Fibroblast of skin of left quadriceps (primary cell): Measurements from ENCODE around the gene KLK14.

Experiments used
- DNase-seq, 2 experiments: peaks; one replicate each; pipeline ENCODE4 v3.0.0-alpha.2; 2013; ENCODE audit warnings: low read depth in 2 of 2

KLK14 gene

DNA sequence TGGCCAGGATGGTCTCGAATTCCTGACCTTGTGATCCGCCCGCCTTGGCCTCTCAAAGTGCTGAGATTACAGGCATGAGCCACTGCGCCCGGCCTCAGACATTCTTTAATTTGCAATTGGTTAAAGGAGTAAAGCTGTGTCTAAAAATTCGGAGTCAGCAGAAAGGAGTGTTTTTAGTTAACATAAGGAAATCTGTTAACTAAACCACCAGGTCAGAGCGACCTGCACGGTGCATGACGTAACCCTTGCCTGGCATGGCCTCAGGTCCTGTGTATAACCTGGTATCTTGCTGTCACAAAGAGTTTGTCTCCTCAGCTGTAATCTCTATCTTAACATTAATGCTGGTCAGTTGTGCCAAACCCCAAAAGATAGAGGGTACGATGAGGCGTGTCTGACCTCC lies 38.4 kb downstream of the KLK14 start:
- no peak for DNase-seq

DNA sequence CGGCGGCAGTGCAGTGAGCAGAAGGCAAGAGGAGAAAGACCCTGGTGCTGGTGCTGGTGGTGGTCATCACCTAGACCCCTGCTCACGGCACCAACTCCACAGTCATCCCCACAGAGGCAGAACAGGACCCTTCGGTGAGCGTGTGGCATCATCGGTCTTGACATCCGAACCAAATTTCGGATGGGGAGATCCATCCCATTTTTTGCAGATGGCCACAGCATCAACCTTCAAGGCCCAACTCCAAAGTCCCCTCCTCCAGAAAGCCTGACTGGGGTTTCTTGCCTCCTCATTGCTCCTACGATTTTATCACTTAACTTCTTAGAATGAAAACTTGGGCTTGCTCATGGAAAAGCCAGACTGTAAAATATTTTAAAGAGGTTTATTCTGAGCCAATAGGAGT lies 39.2 kb downstream of the KLK14 start:
- no peak for DNase-seq

DNA sequence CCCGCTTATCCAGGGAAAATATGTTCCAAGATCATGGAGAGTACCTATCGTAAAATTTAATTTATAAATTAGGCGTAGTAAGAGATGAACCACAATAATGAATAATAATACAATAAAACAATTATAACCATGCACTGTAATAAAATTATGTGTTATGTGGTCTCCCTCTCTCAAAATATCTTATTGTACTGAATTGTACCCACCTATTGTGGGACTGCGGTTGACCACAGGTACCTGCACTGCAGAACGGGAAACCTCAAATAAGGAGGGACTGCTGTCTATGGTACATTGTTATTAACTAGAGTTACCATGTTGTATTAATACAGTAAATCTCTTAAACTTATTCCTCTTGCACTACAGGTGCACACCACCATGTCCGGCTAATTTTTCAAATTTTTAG lies 42.5 kb downstream of the KLK14 start:
- DNase-seq = no peak

DNA sequence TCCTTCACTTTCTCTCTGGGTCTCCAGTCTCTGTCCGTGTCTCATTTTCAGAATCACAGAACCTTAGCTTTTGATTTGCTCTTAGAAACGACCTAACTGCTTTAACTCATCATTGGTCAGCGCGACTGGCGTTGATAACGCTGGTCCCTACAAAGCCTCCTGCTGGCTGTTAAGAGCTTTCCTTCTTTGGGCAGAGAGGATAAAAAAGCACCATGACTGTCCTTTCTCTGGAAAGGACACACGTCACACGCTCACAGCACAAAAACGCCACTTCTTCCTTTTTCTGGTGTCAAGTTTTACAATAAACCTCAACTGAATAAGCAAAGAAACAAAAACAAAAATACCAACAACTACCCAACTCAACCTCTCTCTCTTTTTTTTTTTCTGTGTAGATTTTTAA lies 46.2 kb downstream of the KLK14 start:
- DNase-seq = no peak

DNA sequence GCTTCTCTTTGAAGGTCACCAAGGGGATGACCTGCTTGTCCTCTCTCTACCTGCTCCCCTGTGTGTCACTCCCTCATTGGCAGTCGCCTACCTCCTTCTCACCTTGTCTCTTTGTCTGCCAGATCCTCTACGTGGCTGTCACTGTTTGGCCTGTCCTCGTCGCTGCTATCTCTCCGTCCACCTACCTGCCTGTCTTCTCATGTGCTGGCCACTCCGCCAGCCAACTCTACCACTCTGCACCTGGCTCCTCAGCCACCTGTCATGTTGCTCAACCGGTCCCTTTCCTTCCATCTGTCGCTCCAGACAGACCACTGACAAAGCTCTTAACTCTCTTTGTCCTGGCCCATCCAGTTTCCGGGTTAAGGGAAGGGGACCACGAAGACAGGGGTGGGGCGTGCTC lies 48.0 kb downstream of the KLK14 start, which contains the start of gene KLK12:
Gene KLK12, minus strand, starts transcription at position 299 of the 400 bp plus-strand sequence. CDS start 381 bp downstream, outside the sequence.
- no peak for DNase-seq

DNA sequence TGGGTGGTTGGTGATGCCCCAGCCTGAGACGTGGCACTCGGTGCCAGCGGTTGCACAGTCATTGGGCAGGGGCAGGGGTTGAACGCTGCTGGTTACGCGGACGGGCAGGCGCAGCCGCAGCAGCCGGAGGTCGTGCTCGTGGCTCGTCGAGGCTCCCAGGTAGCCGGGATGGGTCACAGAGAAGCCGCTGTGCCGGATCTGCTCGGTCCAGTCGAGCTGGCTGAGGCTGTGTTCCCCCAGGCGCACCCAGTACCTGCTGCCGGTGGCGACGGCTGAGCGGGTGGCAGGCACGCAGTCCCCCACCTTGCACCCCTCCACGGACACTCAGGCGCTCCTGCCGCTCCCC lies 50.8 kb downstream of the KLK14 start:
- no peak for DNase-seq

DNA sequence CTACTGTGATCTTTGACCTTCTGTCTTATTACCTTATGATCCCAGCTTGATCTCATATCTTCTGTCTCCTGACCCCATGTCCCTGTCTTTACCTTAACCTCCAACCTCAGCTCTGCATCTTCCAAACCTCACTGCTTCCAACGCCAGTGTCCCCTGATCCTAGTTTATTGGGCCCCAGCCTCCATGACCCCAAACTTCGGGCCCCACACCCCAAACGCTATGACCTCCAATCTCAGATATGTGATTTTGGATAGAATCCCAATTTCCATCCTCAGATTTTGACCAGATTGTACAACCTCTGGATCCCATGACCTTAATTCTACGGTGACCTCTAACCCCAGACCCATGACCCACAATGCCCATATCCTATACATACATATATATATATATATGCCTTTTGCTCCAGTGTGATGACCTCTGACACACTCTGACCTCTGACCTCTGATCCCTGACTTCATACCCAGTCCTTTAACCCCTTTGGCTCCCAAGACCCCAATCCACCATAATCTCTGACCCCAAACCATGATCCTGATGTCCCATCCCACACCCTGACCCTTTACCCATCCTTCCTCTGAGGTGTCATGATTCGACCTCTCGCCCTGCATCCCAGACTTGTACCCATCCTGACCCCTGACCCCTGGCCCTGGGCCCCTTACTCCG lies 51.3 kb downstream of the KLK14 start:
- no peak for DNase-seq

DNA sequence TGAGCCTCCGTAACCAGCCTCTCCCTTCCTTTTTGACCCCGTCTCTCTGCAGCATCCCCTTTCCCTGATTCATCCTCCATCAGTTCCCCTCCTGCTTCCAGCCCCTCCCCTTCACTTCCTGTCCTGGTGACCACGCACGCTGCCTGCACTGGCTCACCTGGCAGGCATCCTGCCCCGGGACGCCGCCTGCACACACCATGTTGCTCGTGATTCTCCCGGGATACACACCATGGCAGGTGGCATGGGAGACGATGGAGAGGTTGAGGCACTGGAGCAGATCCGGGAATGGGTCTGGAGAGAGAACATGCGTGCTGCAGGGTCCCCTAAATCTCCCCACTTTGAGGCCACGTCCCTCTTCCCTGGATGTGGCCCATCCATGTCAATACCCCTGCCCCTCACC lies 52.1 kb downstream of the KLK14 start:
- DNase-seq = no peak

DNA sequence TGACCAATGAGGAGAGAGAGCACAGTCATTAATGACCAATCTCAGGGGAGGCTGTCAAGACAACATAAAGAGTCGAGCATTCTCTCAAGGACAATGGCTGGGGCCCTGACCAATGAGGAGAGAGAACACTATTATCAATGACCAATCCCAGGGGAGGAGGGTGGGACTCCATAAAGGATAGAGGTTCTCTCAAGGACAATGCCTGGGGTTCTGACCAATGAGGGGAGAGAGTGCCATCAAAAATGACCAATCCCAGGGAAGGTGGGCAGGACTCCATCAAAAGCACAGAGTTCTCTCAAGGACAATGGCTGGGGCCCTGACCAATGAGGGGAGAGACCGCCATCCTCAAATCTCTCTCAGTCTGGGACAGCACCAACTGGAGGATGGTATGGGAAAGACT lies 53.0 kb downstream of the KLK14 start:
- no peak for DNase-seq
